Transverse colon (tissue), 4 donors: ENCODE results near the gene MT4. TPM values are rescaled to one million over a fixed set of nuclear protein-coding genes. Genes with fewer than 3 reads are reported as not detected.
A peak's percentile ranks its signal among the peaks of the same experiment; 100 is the strongest.
"Not testable (repeated sequence)": the region's sequence is repeated elsewhere in the genome, so short reads cannot be mapped to it uniquely, and the experiment has no call there.

Experiments
- DNase-seq: peaks from one replicate; pipeline ENCODE4 v3.0.0-alpha.2; 2019
- H3K27ac ChIP-seq, 4 donors: fragments of 200-600 bp; sonication (generic); 2 replicates each; pipeline ENCODE4 v1.5.1; 2016 to 2018; ENCODE audit warnings: inconsistent platforms in 4 of 4
- H3K27me3 ChIP-seq: fragments of 200-600 bp; sonication (generic); 2 replicates; pipeline ENCODE4 v1.5.1; 2017; ENCODE audit warnings: inconsistent platforms
- H3K36me3 ChIP-seq, 4 donors: fragments of 200-600 bp; sonication (generic); 2 replicates each; pipeline ENCODE4 v1.5.1; 2017 to 2019; ENCODE audit warnings: inconsistent platforms in 4 of 4
- H3K4me1 ChIP-seq, 4 donors: fragments of 200-600 bp; sonication (generic); 2 replicates each; pipeline ENCODE4 v1.5.1; 2017 to 2020; ENCODE audit warnings: inconsistent platforms in 4 of 4
- H3K4me3 ChIP-seq, 4 donors: fragments of 200-600 bp; sonication (generic); 1 replicate in 1 of 4; 2 replicates in 3 of 4; pipeline versions ENCODE4 v1.5.1 to v1.6.1; 2017 to 2019; ENCODE audit warnings: inconsistent platforms in 4 of 4
- H3K9me3 ChIP-seq, 2 donors: fragments of 200-600 bp; sonication (generic); 2 replicates each; pipeline ENCODE4 v1.5.1; 2017 to 2019; ENCODE audit warnings: inconsistent platforms in 2 of 2
- CTCF ChIP-seq, 5 experiments: fragments of 200-600 bp in 3 of 5; fragments of 450-650 bp in 2 of 5; sonication (generic) in 3 of 5; IDR thresholded peaks; 1 replicate in 2 of 5; 2 replicates in 3 of 5; pipeline ENCODE4 v1.5.1; 2016 to 2017; ENCODE audit warnings: antibody characterized with exemption in 5 of 5, inconsistent platforms in 3 of 5, mild to moderate bottlenecking in 2 of 5, moderate library complexity in 1 of 5
- EP300 ChIP-seq: sonication (generic); formaldehyde crosslinking; IDR thresholded peaks from one replicate; pipeline ENCODE4 v1.6.1; 2017; ENCODE audit warnings: antibody characterized with exemption, low read depth
- POLR2A ChIP-seq: fragments of 450-650 bp; IDR thresholded peaks from one replicate; pipeline ENCODE4 v1.6.1; 2016; ENCODE audit warnings: antibody characterized with exemption, mild to moderate bottlenecking, moderate library complexity
- POLR2AphosphoS5 ChIP-seq, 3 donors: sonication (generic); formaldehyde crosslinking; IDR thresholded peaks; one replicate each; pipeline ENCODE4 v1.6.1; 2016; ENCODE audit warnings: antibody characterized with exemption in 3 of 3
- WGBS, 2 donors: methylation state at CpG; one replicate each; pipeline ENCODE4 v1.1.5; 2018; ENCODE audit warnings: low coverage in 1 of 2; 5-methylcytosine and 5-hydroxymethylcytosine counted together
- in situ Hi-C, 4 donors: fragments of 200-750 bp; cut with MboI; loops; one replicate each; pipeline versions ENCODE4 v1.15.0 to v1.15.1; 2017; ENCODE audit warnings: low sequenced_read_pairs in 3 of 4, low pct_ligation_motif_present in 1 of 4, low pct_unique_long_range_greater_than_20kb in 1 of 4
- intact Hi-C: fragments of 100-400 bp; cut with DNase I; formaldehyde crosslinking; loops from one replicate; pipeline ENCODE4 v1.15.1; 2023; ENCODE audit warnings: low total_unique reads
- total RNA-seq, 4 donors: library from RNA; depleted of rRNA; stranded (reverse); fragments of >200 nt; gene quantifications; one replicate each; pipeline ENCODE4 v1.1.0, GENCODE V29; 2016

MT4 gene
- total RNA-seq, 4 donors from 2014 or later, result 95.4 TPM; not detected in 3

- Histone ChIP-seq H3K27ac (no peak overlapping the region), H3K4me1 (no peaks in the 10 kb centered on the region), H3K9me3 (no peaks in the 10 kb centered on the region), H3K36me3 (no peaks in the 10 kb centered on the region), H3K27me3 (no peaks in the 10 kb centered on the region), H3K4me3 (no peak overlapping the region)
- 78 to 88% methylated on average over 1 of the region's 1 CpG for WGBS, 2 donors
- intact Hi-C loops (loop anchor here (5.0 kb wide), 1 partner anchor 128 kb away; no protein-coding TSS in a partner anchor), in situ Hi-C loops (loop anchor here in 2 of 4 donors (5.0 to 10.0 kb wide), 2 partner anchors 130 to 133 kb away; no protein-coding TSS in a partner anchor)
- TF ChIP-seq EP300, result no peak
- TF ChIP-seq POLR2AphosphoS5 (IDR thresholded peaks at IDR 0.05), result no peak
- no peak for TF ChIP-seq CTCF (IDR thresholded peaks at IDR 0.05)
- TF ChIP-seq POLR2A, result no peak
- no peak for DNase-seq
Observed at GRCh38 chr16:56574625-56575024, 9.8 kb downstream of the MT4 start.

- Histone ChIP-seq H3K36me3 (no peaks in the 10 kb centered on the region), H3K27me3 (no peaks in the 10 kb centered on the region), H3K4me3 (no peak overlapping the region), H3K27ac (no peak overlapping the region), H3K4me1 (no peaks in the 10 kb centered on the region), H3K9me3 (no peaks in the 10 kb centered on the region)
- in situ Hi-C loops, result loop anchor here in 2 of 4 donors (5.0 to 10.0 kb wide), 2 partner anchors 128 to 131 kb away; no protein-coding TSS in a partner anchor
- intact Hi-C loops, result loop anchor here (5.0 kb wide), 1 partner anchor 126 kb away; no protein-coding TSS in a partner anchor
- DNase-seq, result peak; percentile 90
- TF ChIP-seq CTCF (IDR thresholded peaks at IDR 0.05) (peak; percentile 73 to 91 (median 86)), POLR2AphosphoS5 (IDR thresholded peaks at IDR 0.05) (no peak)
- WGBS, 2 donors, result 40 to 67% methylated on average over 3 to 8 of the region's 8 CpGs
Observed at GRCh38 chr16:56576585-56577299, 11.9 kb downstream of the MT4 start.

GRCh38 chr16:56577300-56577625 is 12.4 kb downstream of the MT4 start:
- Histone ChIP-seq H3K4me1 (no peaks in the 10 kb centered on the region), H3K27me3 (no peaks in the 10 kb centered on the region), H3K36me3 (no peaks in the 10 kb centered on the region), H3K27ac (no peak overlapping the region), H3K4me3 (no peak overlapping the region), H3K9me3 (no peaks in the 10 kb centered on the region)
- intact Hi-C loops, result loop anchor here (5.0 kb wide), 1 partner anchor 125 kb away; no protein-coding TSS in a partner anchor
- no peak for DNase-seq
- peak in 1 of 5 experiments; percentile 5 for TF ChIP-seq CTCF (IDR thresholded peaks at IDR 0.05)
- no peak for TF ChIP-seq EP300
- TF ChIP-seq POLR2AphosphoS5 (IDR thresholded peaks at IDR 0.05), result no peak
- in situ Hi-C loops, result loop anchor here in 2 of 4 donors (5.0 to 10.0 kb wide), 2 partner anchors 128 to 130 kb away; no protein-coding TSS in a partner anchor
- 73% methylated on average over 4 of the region's 4 CpGs; no CpG with 5 or more reads in 1 of the 2 donors for WGBS, 2 donors

GRCh38 chr16:56580391-56581048 is 15.6 kb downstream of the MT4 start:
- DNase-seq, result no peak
- Histone ChIP-seq H3K27me3 (no peaks in the 10 kb centered on the region), H3K27ac (no peak overlapping the region), H3K9me3 (no peaks in the 10 kb centered on the region), H3K4me1 (no peaks in the 10 kb centered on the region), H3K36me3 (no peaks in the 10 kb centered on the region), H3K4me3 (no peak overlapping the region)
- intact Hi-C loops, result no loop called here
- 80% methylated on average over 6 of the region's 6 CpGs; no CpG with 5 or more reads in 1 of the 2 donors for WGBS, 2 donors
- TF ChIP-seq POLR2AphosphoS5 (IDR thresholded peaks at IDR 0.05), result no peak
- TF ChIP-seq POLR2A, result no peak
- TF ChIP-seq EP300, result no peak
- no peak for TF ChIP-seq CTCF (IDR thresholded peaks at IDR 0.05)
- in situ Hi-C loops, result loop anchor here in 1 of 4 donors (10.0 kb wide), 1 partner anchor 124 kb away; no protein-coding TSS in a partner anchor

- H3K36me3 ChIP-seq, H3K27me3 ChIP-seq, H3K27ac ChIP-seq, H3K4me3 ChIP-seq, DNase-seq, H3K4me1 ChIP-seq, H3K9me3 ChIP-seq, intact Hi-C loops: not testable (repeated sequence)
- in situ Hi-C loops, result loop anchor here in 1 of 4 donors (10.0 kb wide), 1 partner anchor 122 kb away; no protein-coding TSS in a partner anchor
- WGBS, 2 donors, result 100% methylated on average over 1 to 2 of the region's 2 CpGs
Observed at GRCh38 chr16:56582911-56583310, 18.0 kb downstream of the MT4 start.
